HepG2 (cell line): Measurements from ENCODE around the gene PRR22. TPM values are rescaled to one million over a fixed set of nuclear protein-coding genes. Genes with fewer than 3 reads are reported as not detected.

ENCODE experiments used
- AGO2 ChIP-seq: fragments of 200-400 bp; formaldehyde crosslinking; optimal IDR thresholded peaks from 2 replicates; pipeline ENCODE3; 2017; ENCODE audit warnings: mild to moderate bottlenecking, low read depth, low read length, moderate library complexity
- FOSL2 ChIP-seq: sonication (generic); formaldehyde crosslinking; IDR thresholded peaks from 2 replicates; pipeline ENCODE4 v1.4.0; 2020; ENCODE audit warnings: missing genetic modification reagents
- HNF1B ChIP-seq: sonication (generic); formaldehyde crosslinking; IDR thresholded peaks from 2 replicates; pipeline ENCODE4 v1.5.1; 2020; ENCODE audit warnings: mild to moderate bottlenecking, moderate library complexity, missing genetic modification reagents
- NR2F2 ChIP-seq: IDR thresholded peaks from 2 replicates; pipeline ENCODE4 v1.6.1; 2012; ENCODE audit warnings: low read depth, inconsistent platforms, borderline replicate concordance
- RARA ChIP-seq: IDR thresholded peaks from 2 replicates; pipeline ENCODE4 v1.6.1; 2016; ENCODE audit warnings: missing genetic modification reagents, missing compliant biosample characterization
- SOX6 ChIP-seq, 2 experiments: fragments of 450-650 bp in 1 of 2; sonication (generic) in 1 of 2; formaldehyde crosslinking in 1 of 2; IDR thresholded peaks; 2 replicates each; pipeline versions ENCODE4 v1.4.0 to v1.6.1; 2017 to 2020; ENCODE audit warnings: antibody characterized with exemption in 1 of 2, mild to moderate bottlenecking in 1 of 2, missing genetic modification reagents in 1 of 2
- TAF1 ChIP-seq: sonication (generic); formaldehyde crosslinking; IDR thresholded peaks from 2 replicates; pipeline ENCODE4 v1.4.0; 2020; ENCODE audit warnings: missing genetic modification reagents
- U2AF2 ChIP-seq: fragments of 200-400 bp; formaldehyde crosslinking; IDR thresholded peaks from 2 replicates; pipeline ENCODE4 v1.6.1; 2017; ENCODE audit warnings: low read depth, mild to moderate bottlenecking, low read length
- ZGPAT ChIP-seq: IDR thresholded peaks from 2 replicates; pipeline ENCODE4 v1.6.1; 2016; ENCODE audit warnings: mild to moderate bottlenecking
- ZKSCAN5 ChIP-seq: sonication (generic); formaldehyde crosslinking; IDR thresholded peaks from 2 replicates; pipeline ENCODE4 v1.5.1; 2020; ENCODE audit warnings: mild to moderate bottlenecking, missing genetic modification reagents
- ZNF101 ChIP-seq: sonication (generic); formaldehyde crosslinking; IDR thresholded peaks from 2 replicates; pipeline ENCODE4 v1.4.0; 2020; ENCODE audit warnings: mild to moderate bottlenecking, low read depth, missing genetic modification reagents, borderline replicate concordance
- ZNF160 ChIP-seq: sonication (generic); formaldehyde crosslinking; IDR thresholded peaks from 2 replicates; pipeline ENCODE4 v1.8.0; 2022; ENCODE audit warnings: mild to moderate bottlenecking, inconsistent platforms, missing genetic modification reagents
- ZNF646 ChIP-seq: sonication (generic); formaldehyde crosslinking; IDR thresholded peaks from 2 replicates; pipeline ENCODE4 v1.9.0; 2021; ENCODE audit warnings: mild to moderate bottlenecking, missing genetic modification reagents
- ZSCAN9 ChIP-seq: IDR thresholded peaks from 2 replicates; pipeline ENCODE4 v1.6.1; 2016; ENCODE audit warnings: borderline replicate concordance
- polyA plus RNA-seq, 8 experiments: library from polyadenylated mRNA; depleted of rRNA in 3 of 8; stranded (reverse) in 7 of 8; unstranded in 1 of 8; fragments of >200 nt; fragmentation: Illumina TruSeq in 4 of 8; extraction: Trizol in 4 of 8; gene quantifications; 2 replicates each; pipeline versions ENCODE4 v1.2.1 to v1.2.3, GENCODE V29; 2011 to 2016; ENCODE audit warnings: low read depth in 4 of 8, missing spikeins in 1 of 8, mixed read lengths in 1 of 8; ENCODE audit not compliant: insufficient read depth in 1 of 8
- total RNA-seq, 5 experiments: library from RNA; depleted of rRNA; stranded (reverse); fragments of >200 nt; fragmentation: Illumina TruSeq; extraction: Trizol; gene quantifications; 2 replicates each; pipeline ENCODE4 v1.2.3, GENCODE V29; 2016; ENCODE audit warnings: low read depth in 1 of 5
- TF ChIP-seq, protein P1 (sequence below): sonication (generic); formaldehyde crosslinking; IDR thresholded peaks from 2 replicates; pipeline ENCODE4 v1.5.1; 2020; ENCODE audit warnings: mild to moderate bottlenecking, missing genetic modification reagents, borderline replicate concordance

The PRR22 gene
- total and polyA plus RNA-seq, 2 of the 13 experiments (the other 11 are each of a cell fraction or from before 2014, with no cell fraction given) = 0.84 to 2.3 TPM

DNA sequence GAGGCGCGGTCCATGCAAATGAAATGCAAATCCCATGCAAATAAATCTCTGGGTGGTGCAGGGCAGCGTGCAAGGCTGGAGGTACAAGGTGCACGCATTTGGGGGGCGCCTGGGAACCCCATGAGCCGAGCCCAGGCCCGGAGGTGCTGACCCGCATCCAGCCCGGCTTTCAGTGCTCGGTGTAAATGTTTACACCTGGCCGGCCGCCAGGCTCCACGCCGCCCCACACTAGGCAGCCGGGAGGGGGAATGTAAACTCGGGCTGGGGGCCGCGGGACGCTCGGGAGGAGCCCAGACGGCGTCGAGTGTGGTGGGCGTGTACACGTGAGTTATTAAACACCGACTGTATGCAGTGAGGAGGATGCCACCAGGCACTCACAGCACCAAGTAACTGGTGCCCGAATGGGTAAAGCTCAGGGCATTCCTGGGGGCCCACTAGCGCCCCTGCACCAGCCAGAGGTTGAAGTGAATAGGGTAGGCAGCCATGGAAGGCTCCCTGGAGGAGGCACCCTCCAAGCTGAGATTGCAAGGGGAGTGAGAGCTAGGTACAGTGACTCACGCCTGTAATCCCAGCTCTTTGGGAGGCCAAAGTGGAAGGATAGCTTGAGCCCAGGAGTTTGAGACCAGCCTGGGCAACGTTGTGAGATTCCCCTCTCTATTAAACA, 37.8 kb upstream of the PRR22 start (continued):
- TF ChIP-seq ZNF646 (CRISPR knock-in tag) (no peak), ZNF160 (no peak), ZNF101 (CRISPR knock-in tag) (no peak), U2AF2 (no peak), HNF1B (CRISPR knock-in tag) (no peak), SOX6 (IDR thresholded peaks at IDR 0.05) (no peak), SOX6 (CRISPR knock-in tag; IDR thresholded peaks at IDR 0.05) (peak; percentile 24; the same call in 1 of the 2 replicates), ZKSCAN5 (no peak), TAF1 (CRISPR knock-in tag) (no peak), FOSL2 (no peak), ZSCAN9 (0 out of 2 replicates have a peak, but pooled peaks have one; percentile 21), ZGPAT (CRISPR knock-in tag) (no peak; the same call in 1 of the 2 replicates), NR2F2 (no peak), AGO2 (peak; percentile 78), RARA (CRISPR knock-in tag) (no peak)
- TF ChIP-seq, protein P1, sequence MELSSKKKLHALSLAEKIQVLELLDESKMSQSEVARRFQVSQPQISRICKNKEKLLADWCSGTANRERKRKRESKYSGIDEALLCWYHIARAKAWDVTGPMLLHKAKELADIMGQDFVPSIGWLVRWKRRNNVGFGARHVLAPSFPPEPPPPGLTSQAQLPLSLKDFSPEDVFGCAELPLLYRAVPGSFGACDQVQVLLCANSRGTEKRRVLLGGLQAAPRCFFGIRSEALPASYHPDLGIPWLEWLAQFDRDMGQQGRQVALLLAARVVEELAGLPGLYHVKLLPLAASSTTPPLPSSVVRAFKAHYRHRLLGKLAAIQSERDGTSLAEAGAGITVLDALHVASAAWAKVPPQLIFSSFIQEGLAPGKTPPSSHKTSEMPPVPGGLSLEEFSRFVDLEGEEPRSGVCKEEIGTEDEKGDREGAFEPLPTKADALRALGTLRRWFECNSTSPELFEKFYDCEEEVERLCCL (CRISPR knock-in tag) = no peak
